DOHH2 (cell line): ENCODE data around the gene RABEPK.

Source experiments
- H3F3A ChIP-seq: fragments of 200-600 bp; sonication (generic), shearing (Covaris generic); 2 replicates; pipeline ENCODE4 v1.6.0; 2016; ENCODE audit warnings: antibody characterized with exemption, mild to moderate bottlenecking; ENCODE audit not compliant: control insufficient read depth, insufficient read depth
- H3K27ac ChIP-seq: fragments of 200-600 bp; sonication (generic); 2 replicates; pipeline ENCODE4 v1.5.1; 2014; ENCODE audit warnings: low read depth, mild to moderate bottlenecking, low read length, moderate library complexity
- H3K27me3 ChIP-seq: fragments of 200-600 bp; sonication (generic); 2 replicates; pipeline ENCODE4 v1.6.1; 2014; ENCODE audit warnings: mild to moderate bottlenecking, low read length, mixed read lengths; ENCODE audit not compliant: control insufficient read depth
- H3K36me3 ChIP-seq: fragments of 200-600 bp; sonication (generic); 2 replicates; pipeline ENCODE4 v1.6.1; 2014; ENCODE audit warnings: mild to moderate bottlenecking, low read length, moderate library complexity, mixed read lengths; ENCODE audit not compliant: control insufficient read depth
- H3K4me1 ChIP-seq: fragments of 200-600 bp; sonication (generic); 2 replicates; pipeline ENCODE4 v1.6.1; 2014; ENCODE audit warnings: mild to moderate bottlenecking, low read length, mixed read lengths; ENCODE audit not compliant: control insufficient read depth
- H3K4me2 ChIP-seq: fragments of 200-600 bp; sonication (generic); 2 replicates; pipeline ENCODE4 v1.6.0; 2014; ENCODE audit warnings: mild to moderate bottlenecking, low read length, moderate library complexity
- H3K4me3 ChIP-seq: fragments of 200-600 bp; sonication (generic); 2 replicates; pipeline ENCODE4 v1.5.1; 2014; ENCODE audit warnings: mild to moderate bottlenecking, low read length, mixed read lengths
- H3K79me2 ChIP-seq: fragments of 200-600 bp; sonication (generic); 2 replicates; pipeline ENCODE4 v1.6.1; 2014; ENCODE audit warnings: mild to moderate bottlenecking, low read length, mixed read lengths; ENCODE audit not compliant: control insufficient read depth
- H3K9me2 ChIP-seq: fragments of 200-600 bp; sonication (generic); replicated peaks from 2 replicates; pipeline ENCODE4 v1.6.1; 2014; ENCODE audit warnings: mild to moderate bottlenecking, low read length, mixed read lengths; ENCODE audit not compliant: control insufficient read depth
- H3K9me3 ChIP-seq: fragments of 200-600 bp; sonication (generic); 2 replicates; pipeline ENCODE4 v1.6.1; 2014; ENCODE audit warnings: antibody characterized with exemption, low read length, mixed read lengths; ENCODE audit not compliant: control insufficient read depth, insufficient read depth
- H4K20me1 ChIP-seq: fragments of 200-600 bp; sonication (generic); 2 replicates; pipeline ENCODE4 v1.6.0; 2014; ENCODE audit warnings: low read depth, mild to moderate bottlenecking, antibody characterized with exemption, low read length, moderate library complexity; ENCODE audit not compliant: control insufficient read depth, insufficient read depth
- CTCF ChIP-seq: fragments of 200-600 bp; sonication (generic); IDR thresholded peaks from one replicate; pipeline ENCODE4 v1.5.1; 2014; ENCODE audit warnings: antibody characterized with exemption, mild to moderate bottlenecking, low read depth, low read length; ENCODE audit not compliant: poor library complexity, severe bottlenecking
- EZH2phosphoT487 ChIP-seq: fragments of 200-600 bp; sonication (generic); IDR thresholded peaks from 2 replicates; pipeline ENCODE4 v1.6.1; 2017; ENCODE audit warnings: borderline replicate concordance, mild to moderate bottlenecking, antibody characterized with exemption, low read length, moderate library complexity, mixed read lengths

Gene RABEPK

GRCh38 chr9:125239631-125240597 lies 39.6 kb downstream of the RABEPK start:
- Histone ChIP-seq H3K36me3 (peaks cover 65% of the 10 kb centered on the region), H3F3A (peaks cover 56% of the 10 kb centered on the region), H3K9me3 (no peaks in the 10 kb centered on the region), H3K4me1 (peaks cover 41% of the 10 kb centered on the region), H3K9me2 (no peaks in the 10 kb centered on the region), H3K4me3 (peak overlapping the region; percentile 99), H3K27ac (peak overlapping the region; percentile 65), H3K27me3 (no peaks in the 10 kb centered on the region), H3K4me2 (peak overlapping the region; percentile 83), H4K20me1 (peaks cover 20% of the 10 kb centered on the region), H3K79me2 (peaks cover 71% of the 10 kb centered on the region)
- TF ChIP-seq EZH2phosphoT487 (no peak), CTCF (no peak)

- Histone ChIP-seq H3K79me2 (peaks cover 66% of the 10 kb centered on the region), H3K36me3 (peaks cover 58% of the 10 kb centered on the region), H3K9me3 (no peaks in the 10 kb centered on the region), H3K4me3 (peak overlapping the region; percentile 99), H3F3A (peaks cover 49% of the 10 kb centered on the region), H3K4me1 (peaks cover 41% of the 10 kb centered on the region), H3K27me3 (no peaks in the 10 kb centered on the region), H4K20me1 (peaks cover 20% of the 10 kb centered on the region), H3K9me2 (no peaks in the 10 kb centered on the region), H3K4me2 (peak overlapping the region; percentile 83), H3K27ac (peak overlapping the region; percentile 65)
- TF ChIP-seq EZH2phosphoT487: no peak
- TF ChIP-seq CTCF: no peak
Measured at GRCh38 chr9:125240649-125240999, 40.3 kb downstream of the RABEPK start.

DNA sequence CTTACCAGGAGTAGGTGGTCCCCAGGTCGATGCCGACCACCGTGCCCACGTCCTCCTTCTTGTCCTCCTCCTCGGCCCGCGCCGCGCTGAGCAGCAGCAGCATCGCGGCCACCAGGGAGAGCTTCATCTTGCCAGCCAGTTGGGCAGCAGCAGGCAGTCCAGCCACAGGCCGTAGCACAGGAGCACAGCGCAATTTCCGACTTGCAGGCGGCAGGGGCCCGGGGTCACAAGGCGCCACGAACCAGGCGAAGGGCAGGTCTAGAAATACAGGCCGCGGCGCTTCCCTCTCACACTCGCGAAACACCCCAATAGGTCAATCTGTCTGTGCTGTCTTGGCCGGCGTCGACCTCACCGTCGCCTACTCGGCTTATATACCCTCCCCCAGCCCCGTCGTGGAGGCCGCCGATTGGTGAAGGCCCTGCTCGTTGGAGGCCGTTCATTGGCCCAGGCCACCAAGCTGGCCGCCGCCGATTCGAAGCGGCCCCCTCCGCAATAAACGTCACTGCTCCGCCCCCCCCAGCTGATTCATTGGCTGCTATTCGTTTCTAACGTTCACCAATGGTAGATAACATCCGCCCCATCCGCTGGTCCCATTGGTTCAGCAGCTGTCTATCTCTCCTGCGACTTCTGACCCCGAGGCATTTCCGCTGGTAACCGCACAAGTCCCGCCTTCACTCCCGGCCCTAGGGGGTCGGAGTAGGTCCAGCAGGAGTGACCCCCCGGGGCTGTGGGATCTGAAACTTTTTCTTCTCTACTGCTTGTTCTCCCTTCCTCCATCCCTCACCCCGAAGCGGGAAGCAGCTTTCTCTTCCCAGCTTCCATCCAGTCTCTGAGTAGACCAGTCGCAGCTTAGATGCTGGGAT lies 40.9 kb downstream of the RABEPK start, which contains the start of gene HSPA5:
TSS of gene HSPA5 (minus strand) at position 344 of the 863 bp plus-strand sequence. CDS start at position 127, 217 bp downstream.
- TF ChIP-seq EZH2phosphoT487: no peak
- TF ChIP-seq CTCF: no peak
- Histone ChIP-seq H3F3A (peaks cover 43% of the 10 kb centered on the region), H3K9me3 (no peaks in the 10 kb centered on the region), H3K27ac (peak within 1 kb of the TSS; percentile 65), H3K79me2 (peaks cover 60% of the 10 kb centered on the region), H3K36me3 (peaks cover 52% of the 10 kb centered on the region), H3K9me2 (no peaks in the 10 kb centered on the region), H3K4me2 (peak within 1 kb of the TSS; percentile 83), H3K4me3 (peak within 1 kb of the TSS; percentile 99), H3K27me3 (no peaks in the 10 kb centered on the region), H4K20me1 (peaks cover 20% of the 10 kb centered on the region), H3K4me1 (peaks cover 40% of the 10 kb centered on the region)
